ENCODE results near the gene TNNI3. TPM values are rescaled to one million over a fixed set of nuclear protein-coding genes. Genes with fewer than 3 reads are reported as not detected.

Gene TNNI3
- total and polyA plus RNA-seq, 10 of the 15 experiments (the other 5 are each of a cell fraction or from before 2014, with no cell fraction given) = not detected

DNA sequence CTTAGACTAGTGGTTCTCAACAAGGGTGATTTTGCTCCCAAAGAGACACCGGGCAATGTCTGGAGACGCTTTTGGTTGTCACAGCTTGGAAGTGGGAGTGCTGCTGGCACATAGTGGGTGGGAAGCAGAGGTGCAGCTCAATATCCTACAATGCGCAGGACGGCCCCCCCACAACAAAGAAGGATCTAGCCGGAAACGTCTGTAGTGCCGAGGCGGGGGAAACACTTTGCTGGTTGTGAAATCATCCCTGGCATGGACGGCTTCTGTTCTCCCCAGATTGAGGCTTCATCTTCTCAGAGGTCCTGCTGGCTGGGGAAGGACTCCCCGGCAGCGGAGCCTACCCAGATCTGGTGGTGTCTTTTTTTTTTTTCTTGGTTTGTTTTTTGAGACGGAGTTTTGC lies 35.9 kb upstream of the TNNI3 start (continued):
- TF ChIP-seq, protein P1, sequence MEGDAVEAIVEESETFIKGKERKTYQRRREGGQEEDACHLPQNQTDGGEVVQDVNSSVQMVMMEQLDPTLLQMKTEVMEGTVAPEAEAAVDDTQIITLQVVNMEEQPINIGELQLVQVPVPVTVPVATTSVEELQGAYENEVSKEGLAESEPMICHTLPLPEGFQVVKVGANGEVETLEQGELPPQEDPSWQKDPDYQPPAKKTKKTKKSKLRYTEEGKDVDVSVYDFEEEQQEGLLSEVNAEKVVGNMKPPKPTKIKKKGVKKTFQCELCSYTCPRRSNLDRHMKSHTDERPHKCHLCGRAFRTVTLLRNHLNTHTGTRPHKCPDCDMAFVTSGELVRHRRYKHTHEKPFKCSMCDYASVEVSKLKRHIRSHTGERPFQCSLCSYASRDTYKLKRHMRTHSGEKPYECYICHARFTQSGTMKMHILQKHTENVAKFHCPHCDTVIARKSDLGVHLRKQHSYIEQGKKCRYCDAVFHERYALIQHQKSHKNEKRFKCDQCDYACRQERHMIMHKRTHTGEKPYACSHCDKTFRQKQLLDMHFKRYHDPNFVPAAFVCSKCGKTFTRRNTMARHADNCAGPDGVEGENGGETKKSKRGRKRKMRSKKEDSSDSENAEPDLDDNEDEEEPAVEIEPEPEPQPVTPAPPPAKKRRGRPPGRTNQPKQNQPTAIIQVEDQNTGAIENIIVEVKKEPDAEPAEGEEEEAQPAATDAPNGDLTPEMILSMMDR (IDR thresholded peaks at IDR 0.05 in 2 of 3, conservative IDR thresholded peaks at IDR 0.05 in 1 of 3; ENCODE audit: control insufficient read depth in 2 of 3, extremely low read depth in 1 of 3, insufficient read depth in 1 of 3, low read depth in 3 of 3, low read length in 3 of 3) = no peak
- TF ChIP-seq SREBF1 (IDR thresholded peaks at IDR 0.05; ENCODE audit: low read length) = no peak

DNA sequence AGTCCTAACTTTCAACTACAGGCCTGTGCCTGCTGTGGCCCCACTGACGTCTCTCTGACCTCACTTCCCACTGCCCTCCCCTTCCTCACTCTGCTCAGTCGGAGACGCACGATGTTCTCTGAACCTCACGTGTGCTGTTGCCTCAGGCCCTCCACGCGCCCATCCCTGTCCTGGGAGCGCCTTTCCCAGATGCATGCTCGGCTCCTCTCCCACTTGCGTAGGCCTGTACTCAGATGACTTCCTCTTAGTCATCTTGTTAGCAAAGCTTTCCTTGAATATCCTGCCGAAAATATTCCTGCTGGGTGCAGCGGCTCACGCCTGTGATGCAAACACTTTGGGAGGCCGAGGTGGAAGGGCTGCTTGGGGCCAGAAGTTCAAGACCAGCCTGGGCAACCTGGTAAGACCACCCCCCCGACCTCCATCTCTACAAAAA lies 31.9 kb upstream of the TNNI3 start:
- intact Hi-C loops (cut with micrococcal nuclease; ENCODE audit: unreplicated experiment) (no loop called here), in situ Hi-C loops (cut with MboI) (no loop called here)
- no peak for ATAC-seq
- H3K79me2 ChIP-seq (ENCODE audit: control insufficient read depth, insufficient read depth, low read length) = no peaks in the 10 kb centered on the region
- 48% methylated on average over 15 of the region's 15 CpGs for WGBS (ENCODE audit: insufficient coverage, insufficient replicate concordance, low lambda C conversion rate, missing lambda C conversion rate)
- no peak overlapping the region for H3K27ac ChIP-seq (ENCODE audit: control insufficient read depth, insufficient read depth)
- RAD21 ChIA-PET (ENCODE audit: unreplicated experiment) = interaction anchor here (0.7 kb wide), 1 partner anchor 45 kb away, joined by 3 read pairs; no protein-coding TSS in a partner anchor
- no peak for DNase-seq (ENCODE audit: low read depth, low spot score)
- H3K4me1 ChIP-seq (ENCODE audit: control insufficient read depth, insufficient read depth, low read length) = no peaks in the 10 kb centered on the region
- no peaks in the 10 kb centered on the region for H3K9me3 ChIP-seq (replicated peaks; ENCODE audit: control insufficient read depth, insufficient read depth, low read length)
- no peak overlapping the region for H3K4me3 ChIP-seq
- POLR2A ChIA-PET = no interaction called here
- SMC1A ChIA-PET (ENCODE audit: uncharacterized antibody, unreplicated experiment) = no interaction called here
- no peak overlapping the region for H3K9ac ChIP-seq (ENCODE audit: control insufficient read depth, insufficient read depth, low read length)
- FAIRE-seq = no peak
- no peak overlapping the region for H3K4me2 ChIP-seq (ENCODE audit: control insufficient read depth, insufficient read depth)
- H4K20me1 ChIP-seq (ENCODE audit: control insufficient read depth, insufficient read depth) = no peaks in the 10 kb centered on the region
- no TSS peak for BruUV-seq (replicated peaks)
- no peaks in the 10 kb centered on the region for H3K36me3 ChIP-seq (ENCODE audit: control insufficient read depth in 2 of 2, insufficient read depth in 2 of 2, low read length in 1 of 2)
- CTCF ChIA-PET = no interaction called here
- no peaks in the 10 kb centered on the region for H3K27me3 ChIP-seq (replicated peaks in 1 of 2; ENCODE audit: control insufficient read depth in 2 of 2, insufficient read depth in 2 of 2, low read length in 1 of 2)
- no peak overlapping the region for H2AFZ ChIP-seq (ENCODE audit: control insufficient read depth, low read depth, low read length)
- TF ChIP-seq, protein P2, sequence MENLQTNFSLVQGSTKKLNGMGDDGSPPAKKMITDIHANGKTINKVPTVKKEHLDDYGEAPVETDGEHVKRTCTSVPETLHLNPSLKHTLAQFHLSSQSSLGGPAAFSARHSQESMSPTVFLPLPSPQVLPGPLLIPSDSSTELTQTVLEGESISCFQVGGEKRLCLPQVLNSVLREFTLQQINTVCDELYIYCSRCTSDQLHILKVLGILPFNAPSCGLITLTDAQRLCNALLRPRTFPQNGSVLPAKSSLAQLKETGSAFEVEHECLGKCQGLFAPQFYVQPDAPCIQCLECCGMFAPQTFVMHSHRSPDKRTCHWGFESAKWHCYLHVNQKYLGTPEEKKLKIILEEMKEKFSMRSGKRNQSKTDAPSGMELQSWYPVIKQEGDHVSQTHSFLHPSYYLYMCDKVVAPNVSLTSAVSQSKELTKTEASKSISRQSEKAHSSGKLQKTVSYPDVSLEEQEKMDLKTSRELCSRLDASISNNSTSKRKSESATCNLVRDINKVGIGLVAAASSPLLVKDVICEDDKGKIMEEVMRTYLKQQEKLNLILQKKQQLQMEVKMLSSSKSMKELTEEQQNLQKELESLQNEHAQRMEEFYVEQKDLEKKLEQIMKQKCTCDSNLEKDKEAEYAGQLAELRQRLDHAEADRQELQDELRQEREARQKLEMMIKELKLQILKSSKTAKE (IDR thresholded peaks at IDR 0.05; ENCODE audit: low read depth, poor library complexity, severe bottlenecking) = no peak
- TF ChIP-seq SIN3A (IDR thresholded peaks at IDR 0.05; ENCODE audit: low read depth, low read length) (no peak), ATF7 (IDR thresholded peaks at IDR 0.05; ENCODE audit: low read depth) (no peak), MTA2 (IDR thresholded peaks at IDR 0.05; ENCODE audit: low read depth) (no peak), CREB1 (IDR thresholded peaks at IDR 0.05; ENCODE audit: low read depth) (no peak)
- TF ChIP-seq, protein P3, sequence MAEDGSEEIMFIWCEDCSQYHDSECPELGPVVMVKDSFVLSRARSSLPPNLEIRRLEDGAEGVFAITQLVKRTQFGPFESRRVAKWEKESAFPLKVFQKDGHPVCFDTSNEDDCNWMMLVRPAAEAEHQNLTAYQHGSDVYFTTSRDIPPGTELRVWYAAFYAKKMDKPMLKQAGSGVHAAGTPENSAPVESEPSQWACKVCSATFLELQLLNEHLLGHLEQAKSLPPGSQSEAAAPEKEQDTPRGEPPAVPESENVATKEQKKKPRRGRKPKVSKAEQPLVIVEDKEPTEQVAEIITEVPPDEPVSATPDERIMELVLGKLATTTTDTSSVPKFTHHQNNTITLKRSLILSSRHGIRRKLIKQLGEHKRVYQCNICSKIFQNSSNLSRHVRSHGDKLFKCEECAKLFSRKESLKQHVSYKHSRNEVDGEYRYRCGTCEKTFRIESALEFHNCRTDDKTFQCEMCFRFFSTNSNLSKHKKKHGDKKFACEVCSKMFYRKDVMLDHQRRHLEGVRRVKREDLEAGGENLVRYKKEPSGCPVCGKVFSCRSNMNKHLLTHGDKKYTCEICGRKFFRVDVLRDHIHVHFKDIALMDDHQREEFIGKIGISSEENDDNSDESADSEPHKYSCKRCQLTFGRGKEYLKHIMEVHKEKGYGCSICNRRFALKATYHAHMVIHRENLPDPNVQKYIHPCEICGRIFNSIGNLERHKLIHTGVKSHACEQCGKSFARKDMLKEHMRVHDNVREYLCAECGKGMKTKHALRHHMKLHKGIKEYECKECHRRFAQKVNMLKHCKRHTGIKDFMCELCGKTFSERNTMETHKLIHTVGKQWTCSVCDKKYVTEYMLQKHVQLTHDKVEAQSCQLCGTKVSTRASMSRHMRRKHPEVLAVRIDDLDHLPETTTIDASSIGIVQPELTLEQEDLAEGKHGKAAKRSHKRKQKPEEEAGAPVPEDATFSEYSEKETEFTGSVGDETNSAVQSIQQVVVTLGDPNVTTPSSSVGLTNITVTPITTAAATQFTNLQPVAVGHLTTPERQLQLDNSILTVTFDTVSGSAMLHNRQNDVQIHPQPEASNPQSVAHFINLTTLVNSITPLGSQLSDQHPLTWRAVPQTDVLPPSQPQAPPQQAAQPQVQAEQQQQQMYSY (CRISPR knock-in tag; IDR thresholded peaks at IDR 0.05) = no peak
- TF ChIP-seq, protein P1 (IDR thresholded peaks at IDR 0.05 in 2 of 3, conservative IDR thresholded peaks at IDR 0.05 in 1 of 3; ENCODE audit: control insufficient read depth in 2 of 3, extremely low read depth in 1 of 3, insufficient read depth in 1 of 3, low read depth in 3 of 3, low read length in 3 of 3) = no peak
- TF ChIP-seq, protein P4, sequence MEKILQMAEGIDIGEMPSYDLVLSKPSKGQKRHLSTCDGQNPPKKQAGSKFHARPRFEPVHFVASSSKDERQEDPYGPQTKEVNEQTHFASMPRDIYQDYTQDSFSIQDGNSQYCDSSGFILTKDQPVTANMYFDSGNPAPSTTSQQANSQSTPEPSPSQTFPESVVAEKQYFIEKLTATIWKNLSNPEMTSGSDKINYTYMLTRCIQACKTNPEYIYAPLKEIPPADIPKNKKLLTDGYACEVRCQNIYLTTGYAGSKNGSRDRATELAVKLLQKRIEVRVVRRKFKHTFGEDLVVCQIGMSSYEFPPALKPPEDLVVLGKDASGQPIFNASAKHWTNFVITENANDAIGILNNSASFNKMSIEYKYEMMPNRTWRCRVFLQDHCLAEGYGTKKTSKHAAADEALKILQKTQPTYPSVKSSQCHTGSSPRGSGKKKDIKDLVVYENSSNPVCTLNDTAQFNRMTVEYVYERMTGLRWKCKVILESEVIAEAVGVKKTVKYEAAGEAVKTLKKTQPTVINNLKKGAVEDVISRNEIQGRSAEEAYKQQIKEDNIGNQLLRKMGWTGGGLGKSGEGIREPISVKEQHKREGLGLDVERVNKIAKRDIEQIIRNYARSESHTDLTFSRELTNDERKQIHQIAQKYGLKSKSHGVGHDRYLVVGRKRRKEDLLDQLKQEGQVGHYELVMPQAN (conservative IDR thresholded peaks at IDR 0.05) = no peak

Data from GM12878 (cell line).